Fibroblast of villous mesenchyme (primary cell): Measurements from ENCODE around the gene WNK1. TPM values are rescaled to one million over a fixed set of nuclear protein-coding genes. Genes with fewer than 3 reads are reported as not detected.

Source experiments
- DNase-seq: peaks from one replicate; pipeline ENCODE4 v3.0.0-alpha.2; 2010; ENCODE audit warnings: low read depth
- H3K4me3 ChIP-seq: 2 replicates; pipeline ENCODE4 v1.5.1; 2011; ENCODE audit warnings: low read depth, mild to moderate bottlenecking, low read length
- CTCF ChIP-seq: IDR thresholded peaks from 2 replicates; pipeline ENCODE4 v1.5.1; 2012; ENCODE audit warnings: low read depth, mild to moderate bottlenecking, low read length; ENCODE audit not compliant: insufficient read depth
- total RNA-seq: library from RNA; depleted of rRNA; stranded (reverse); fragments of >200 nt; gene quantifications from 2 replicates; pipeline ENCODE4 v1.2.3, GENCODE V29; 2012

Gene WNK1
- total RNA-seq, 1 donor, result 92.4 TPM

- no peak for TF ChIP-seq CTCF
- DNase-seq, result no peak
- H3K4me3 ChIP-seq, result no peak overlapping the region
Measured at GRCh38 chr12:915090-915489, 162.7 kb downstream of the WNK1 start.

GRCh38 chr12:916240-916639, 163.9 kb downstream of the WNK1 start:
- TF ChIP-seq CTCF, result no peak
- no peak overlapping the region for H3K4me3 ChIP-seq
- DNase-seq, result no peak

GRCh38 chr12:916712-917445, 164.5 kb downstream of the WNK1 start:
- no peak overlapping the region for H3K4me3 ChIP-seq
- no peak for DNase-seq
- no peak for TF ChIP-seq CTCF

- no peak overlapping the region for H3K4me3 ChIP-seq
- no peak for DNase-seq
- TF ChIP-seq CTCF, result no peak
Measured at GRCh38 chr12:920676-921075, 168.3 kb downstream of the WNK1 start.

GRCh38 chr12:922285-922684, 169.9 kb downstream of the WNK1 start:
- DNase-seq, result no peak
- no peak for TF ChIP-seq CTCF
- no peak overlapping the region for H3K4me3 ChIP-seq

- no peak overlapping the region for H3K4me3 ChIP-seq
- no peak for DNase-seq
- no peak for TF ChIP-seq CTCF
Measured at GRCh38 chr12:926641-927040, 174.3 kb downstream of the WNK1 start.

GRCh38 chr12:931060-931459, 178.7 kb downstream of the WNK1 start:
- no peak overlapping the region for H3K4me3 ChIP-seq
- TF ChIP-seq CTCF, result no peak
- DNase-seq, result no peak
